GM18867 (cell line): ENCODE results near the gene ADISSP.
A peak's percentile ranks its signal among the peaks of the same experiment; 100 is the strongest.

Experiments
- ATAC-seq: cut with Tn5 transposase; IDR thresholded peaks from one replicate; pipeline ENCODE4 v1.9.1; 2021; ENCODE audit warnings: mild to moderate bottlenecking, moderate library complexity; ENCODE audit not compliant: unreplicated experiment

Gene ADISSP

GRCh38 chr20:3782597-3782996 is 15.0 kb upstream of the ADISSP start:
- ATAC-seq, result no peak

GRCh38 chr20:3781153-3781910 is 13.8 kb upstream of the ADISSP start, which contains the start of gene SPEF1:
TSS of gene SPEF1 (minus strand) at chr20:3781448. CDS start at chr20:3781287, 161 bp downstream.
- ATAC-seq, result peak; percentile 58

- ATAC-seq, result no peak
Measured at GRCh38 chr20:3778976-3779375, 11.4 kb upstream of the ADISSP start.

- ATAC-seq, result peak; percentile 50
Measured at GRCh38 chr20:3777716-3778629, 10.4 kb upstream of the ADISSP start.

GRCh38 chr20:3777381-3777715 is 9.8 kb upstream of the ADISSP start:
- peak; percentile 25 for ATAC-seq

- ATAC-seq, result no peak
Measured at GRCh38 chr20:3775457-3776108, 8.0 kb upstream of the ADISSP start.

- ATAC-seq, result no peak
Measured at GRCh38 chr20:3771552-3772058, 4.1 kb upstream of the ADISSP start.

GRCh38 chr20:3768342-3769130 is 983 bp upstream of the ADISSP start:
- ATAC-seq, result peak; percentile 34

- no peak for ATAC-seq
Measured at GRCh38 chr20:3767110-3767426, 485 bp downstream of the ADISSP start.

GRCh38 chr20:3766422-3767109 is 987 bp downstream of the ADISSP start:
- ATAC-seq, result no peak

- no peak for ATAC-seq
Measured at GRCh38 chr20:3765171-3765882, 2.2 kb downstream of the ADISSP start.

GRCh38 chr20:3764659-3765058 is 2.9 kb downstream of the ADISSP start:
- ATAC-seq, result no peak

- ATAC-seq, result no peak
Measured at GRCh38 chr20:3763671-3764601, 3.6 kb downstream of the ADISSP start.

GRCh38 chr20:3760655-3761348 is 6.8 kb downstream of the ADISSP start:
- ATAC-seq, result no peak

GRCh38 chr20:3759884-3760283 is 7.7 kb downstream of the ADISSP start:
- no peak for ATAC-seq

- no peak for ATAC-seq
Measured at GRCh38 chr20:3759316-3759823, 8.2 kb downstream of the ADISSP start.

GRCh38 chr20:3758566-3758965 is 9.0 kb downstream of the ADISSP start:
- no peak for ATAC-seq

- no peak for ATAC-seq
Measured at GRCh38 chr20:3757268-3757667, 10.3 kb downstream of the ADISSP start.
